Activated T-helper 17 cell treated with anti-CD3 and anti-CD28 coated beads, Interleukin-2, amount 50 U/mL, for 72 hours (primary cell): Measurements from ENCODE around the gene AASS. TPM values are rescaled to one million over a fixed set of nuclear protein-coding genes. Genes with fewer than 3 reads are reported as not detected.

Experiments
- ATAC-seq: fragments of 150-1000 bp; cut with Tn5 transposase; replicated peaks from 2 replicates; pipeline ENCODE4 v1.10.0; 2021; ENCODE audit warnings: mild to moderate bottlenecking, moderate library complexity
- H3K27ac Mint-ChIP-seq: one replicate; pipeline ENCODE4 v1.8.0; 2022; ENCODE audit warnings: mixed read lengths
- H3K27me3 Mint-ChIP-seq: one replicate; pipeline ENCODE4 v1.8.0; 2022; ENCODE audit warnings: mixed read lengths
- H3K36me3 Mint-ChIP-seq: one replicate; pipeline ENCODE4 v1.8.0; 2022; ENCODE audit warnings: low read depth, mild to moderate bottlenecking, mixed read lengths
- H3K4me1 Mint-ChIP-seq: one replicate; pipeline ENCODE4 v1.8.0; 2022; ENCODE audit warnings: mixed read lengths
- H3K4me3 Mint-ChIP-seq: one replicate; pipeline ENCODE4 v1.8.0; 2022; ENCODE audit warnings: mild to moderate bottlenecking, mixed read lengths
- H3K9me3 Mint-ChIP-seq: one replicate; pipeline ENCODE4 v1.8.0; 2022; ENCODE audit warnings: mixed read lengths
- total RNA-seq, 2 donors: library from RNA; stranded (reverse); gene quantifications; one replicate each; pipeline ENCODE4 v1.2.3, GENCODE V29; 2022

The AASS gene
- total RNA-seq, 2 donors from 2014 or later: 2.2 to 4.4 TPM

GRCh38 chr7:122082670-122083069, 61.4 kb downstream of the AASS start:
- no peak overlapping the region for H3K27ac Mint-ChIP-seq
- no peak overlapping the region for H3K4me3 Mint-ChIP-seq
- no peaks in the 10 kb centered on the region for H3K4me1 Mint-ChIP-seq
- no peaks in the 10 kb centered on the region for H3K9me3 Mint-ChIP-seq
- H3K27me3 Mint-ChIP-seq: no peaks in the 10 kb centered on the region
- peaks cover 20% of the 10 kb centered on the region for H3K36me3 Mint-ChIP-seq
- ATAC-seq: no peak

GRCh38 chr7:122082160-122082559, 61.9 kb downstream of the AASS start:
- ATAC-seq: no peak
- no peaks in the 10 kb centered on the region for H3K4me1 Mint-ChIP-seq
- no peaks in the 10 kb centered on the region for H3K9me3 Mint-ChIP-seq
- H3K27me3 Mint-ChIP-seq: no peaks in the 10 kb centered on the region
- H3K4me3 Mint-ChIP-seq: no peak overlapping the region
- H3K36me3 Mint-ChIP-seq: peaks cover 25% of the 10 kb centered on the region
- no peak overlapping the region for H3K27ac Mint-ChIP-seq

- Mint-ChIP-seq H3K36me3 (peaks cover 22% of the 10 kb centered on the region), H3K27ac (no peak overlapping the region)
Measured at GRCh38 chr7:122073635-122074034, 70.4 kb downstream of the AASS start.

GRCh38 chr7:122072924-122073599, 71.0 kb downstream of the AASS start:
- Mint-ChIP-seq H3K9me3 (no peaks in the 10 kb centered on the region), H3K4me3 (no peak overlapping the region), H3K27ac (no peak overlapping the region), H3K4me1 (no peaks in the 10 kb centered on the region), H3K27me3 (no peaks in the 10 kb centered on the region), H3K36me3 (peaks cover 17% of the 10 kb centered on the region)
- no peak for ATAC-seq

More at GRCh38 chr7:122073635-122074034, 70.4 kb downstream of the AASS start:
- no peak overlapping the region for H3K4me3 Mint-ChIP-seq
- no peaks in the 10 kb centered on the region for H3K4me1 Mint-ChIP-seq
- no peaks in the 10 kb centered on the region for H3K27me3 Mint-ChIP-seq
- ATAC-seq: no peak
- no peaks in the 10 kb centered on the region for H3K9me3 Mint-ChIP-seq

DNA sequence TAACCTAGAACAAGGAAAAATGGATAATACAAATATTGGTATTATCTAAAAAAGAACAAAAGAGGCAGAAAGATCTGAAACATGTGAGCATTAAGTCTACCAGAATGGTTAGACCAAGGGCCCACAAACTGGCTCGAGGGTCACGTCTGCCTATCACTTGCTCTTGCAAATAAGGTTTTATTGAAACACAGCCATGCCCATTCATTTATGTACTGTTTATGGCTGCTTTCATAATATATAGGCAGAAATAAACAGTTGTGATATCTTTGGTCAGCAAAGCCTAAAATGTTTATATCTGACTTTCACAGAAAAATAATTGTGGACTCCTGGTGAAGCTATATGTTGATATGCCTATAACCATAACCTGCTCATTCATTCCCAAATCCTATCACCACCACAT, 71.8 kb downstream of the AASS start:
- H3K36me3 Mint-ChIP-seq: peaks cover 9% of the 10 kb centered on the region

GRCh38 chr7:122070834-122071233, 73.2 kb downstream of the AASS start:
- Mint-ChIP-seq H3K36me3 (no peaks in the 10 kb centered on the region), H3K4me1 (no peaks in the 10 kb centered on the region), H3K27me3 (no peaks in the 10 kb centered on the region), H3K4me3 (no peak overlapping the region), H3K9me3 (no peaks in the 10 kb centered on the region), H3K27ac (no peak overlapping the region)
- ATAC-seq: no peak

More for the DNA sequence above, 71.8 kb downstream of the AASS start:
- H3K27me3 Mint-ChIP-seq: no peaks in the 10 kb centered on the region
- no peaks in the 10 kb centered on the region for H3K9me3 Mint-ChIP-seq
- no peaks in the 10 kb centered on the region for H3K4me1 Mint-ChIP-seq
- no peak overlapping the region for H3K4me3 Mint-ChIP-seq
- no peak for ATAC-seq
- H3K27ac Mint-ChIP-seq: no peak overlapping the region

GRCh38 chr7:122070062-122070461, 74.0 kb downstream of the AASS start:
- Mint-ChIP-seq H3K27ac (no peak overlapping the region), H3K36me3 (no peaks in the 10 kb centered on the region), H3K4me1 (no peaks in the 10 kb centered on the region), H3K9me3 (no peaks in the 10 kb centered on the region), H3K4me3 (no peak overlapping the region), H3K27me3 (peaks cover 2% of the 10 kb centered on the region)
- no peak for ATAC-seq

DNA sequence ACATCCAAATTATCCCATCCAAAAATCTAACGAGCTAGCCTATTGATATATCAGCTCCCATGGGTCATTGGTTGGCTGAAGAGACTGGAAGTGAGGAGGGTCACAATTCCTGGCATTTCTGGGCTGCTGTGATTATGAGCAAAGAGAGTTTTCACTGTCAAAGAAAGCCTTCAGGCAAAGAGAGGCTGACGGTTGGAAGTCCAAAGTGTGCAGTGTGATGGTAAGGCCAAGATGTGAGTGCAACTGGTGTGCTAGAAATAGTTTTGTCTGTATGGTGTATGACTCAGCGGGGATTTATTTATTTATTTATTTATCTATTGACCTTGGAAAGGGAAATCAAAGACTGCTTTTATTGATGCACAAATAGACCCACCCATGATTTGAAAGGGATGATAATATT, 75.0 kb downstream of the AASS start:
- Mint-ChIP-seq H3K36me3 (no peaks in the 10 kb centered on the region), H3K4me1 (no peaks in the 10 kb centered on the region), H3K9me3 (no peaks in the 10 kb centered on the region), H3K27me3 (peaks cover 4% of the 10 kb centered on the region), H3K27ac (no peak overlapping the region), H3K4me3 (no peak overlapping the region)
- ATAC-seq: no peak

GRCh38 chr7:122068046-122068445, 76.0 kb downstream of the AASS start:
- Mint-ChIP-seq H3K36me3 (no peaks in the 10 kb centered on the region), H3K9me3 (no peaks in the 10 kb centered on the region), H3K4me1 (no peaks in the 10 kb centered on the region), H3K27me3 (peaks cover 4% of the 10 kb centered on the region), H3K27ac (no peak overlapping the region), H3K4me3 (no peak overlapping the region)
- no peak for ATAC-seq

GRCh38 chr7:122067077-122067476, 77.0 kb downstream of the AASS start:
- no peaks in the 10 kb centered on the region for H3K36me3 Mint-ChIP-seq
- no peak overlapping the region for H3K27ac Mint-ChIP-seq
- H3K9me3 Mint-ChIP-seq: no peaks in the 10 kb centered on the region
- no peak for ATAC-seq
- peaks cover 4% of the 10 kb centered on the region for H3K27me3 Mint-ChIP-seq
- no peaks in the 10 kb centered on the region for H3K4me1 Mint-ChIP-seq
- no peak overlapping the region for H3K4me3 Mint-ChIP-seq

DNA sequence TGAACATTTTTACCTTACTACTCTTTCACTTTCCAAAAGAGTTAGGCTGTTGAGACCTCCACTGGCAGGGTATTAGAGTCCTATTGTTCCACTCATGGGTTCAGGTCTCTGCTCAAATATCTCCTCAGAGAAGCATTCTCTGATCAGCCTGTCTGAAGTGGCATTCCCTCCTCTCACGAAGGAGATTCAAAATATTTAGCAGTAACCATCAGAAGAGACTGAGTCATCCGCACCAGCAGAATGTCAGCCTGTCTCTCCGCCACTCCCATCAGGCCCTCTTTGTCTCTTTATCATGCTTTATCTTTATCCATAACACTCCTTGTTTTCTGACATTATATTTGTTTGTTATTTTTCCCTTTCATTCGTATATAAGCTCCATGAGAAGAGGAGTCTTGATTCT, 79.1 kb downstream of the AASS start:
- Mint-ChIP-seq H3K4me3 (no peak overlapping the region), H3K9me3 (no peaks in the 10 kb centered on the region), H3K27me3 (peaks cover 4% of the 10 kb centered on the region), H3K36me3 (no peaks in the 10 kb centered on the region), H3K27ac (no peak overlapping the region), H3K4me1 (no peaks in the 10 kb centered on the region)
- no peak for ATAC-seq

DNA sequence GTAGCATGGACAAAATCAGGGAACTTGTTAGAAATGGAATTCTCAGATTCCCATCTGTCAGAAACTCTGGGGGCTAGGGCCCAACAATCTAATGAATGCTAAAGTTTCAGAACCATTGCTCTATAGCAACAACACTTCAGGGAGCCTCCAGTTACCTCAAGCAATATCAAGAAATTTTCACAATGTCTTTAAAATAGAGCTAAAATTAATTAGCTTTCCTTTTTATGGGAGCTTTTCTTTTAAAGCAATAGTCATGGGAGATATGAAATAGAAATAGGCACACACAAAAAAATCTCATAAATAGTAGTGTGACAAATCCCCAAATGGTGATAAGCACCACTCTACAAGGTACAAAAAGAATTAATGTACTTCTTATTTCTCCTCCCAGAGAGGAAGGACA, 80.9 kb downstream of the AASS start:
- Mint-ChIP-seq H3K27me3 (peaks cover 4% of the 10 kb centered on the region), H3K9me3 (no peaks in the 10 kb centered on the region)

DNA sequence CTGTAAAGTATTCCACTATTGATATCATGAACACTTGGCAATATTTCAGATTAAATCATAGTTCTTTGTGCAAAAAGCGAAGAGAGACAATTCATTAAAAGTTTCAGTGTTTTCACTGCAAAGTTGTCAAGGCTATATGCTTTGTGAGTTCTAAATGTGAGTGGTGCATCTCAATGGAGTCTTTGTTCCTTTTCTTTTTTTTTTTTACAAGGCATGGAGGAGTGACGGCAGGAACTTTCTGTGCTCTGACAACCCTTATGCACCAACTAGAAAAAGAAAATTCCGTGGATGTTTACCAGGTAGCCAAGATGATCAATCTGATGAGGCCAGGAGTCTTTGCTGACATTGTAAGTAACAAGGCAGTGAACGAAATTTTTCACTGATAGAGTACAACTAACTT, 84.5 kb downstream of the AASS start:
- H3K4me1 Mint-ChIP-seq: no peaks in the 10 kb centered on the region
- H3K9me3 Mint-ChIP-seq: no peaks in the 10 kb centered on the region
- no peak for ATAC-seq
- no peak overlapping the region for H3K27ac Mint-ChIP-seq
- no peaks in the 10 kb centered on the region for H3K36me3 Mint-ChIP-seq
- H3K4me3 Mint-ChIP-seq: no peak overlapping the region
- H3K27me3 Mint-ChIP-seq: no peaks in the 10 kb centered on the region

More for the DNA sequence above, 80.9 kb downstream of the AASS start:
- Mint-ChIP-seq H3K27ac (no peak overlapping the region), H3K4me1 (no peaks in the 10 kb centered on the region), H3K4me3 (no peak overlapping the region), H3K36me3 (no peaks in the 10 kb centered on the region)
- no peak for ATAC-seq

- Mint-ChIP-seq H3K9me3 (no peaks in the 10 kb centered on the region), H3K27me3 (no peaks in the 10 kb centered on the region), H3K27ac (no peak overlapping the region), H3K4me1 (no peaks in the 10 kb centered on the region), H3K4me3 (no peak overlapping the region), H3K36me3 (no peaks in the 10 kb centered on the region)
- no peak for ATAC-seq
Measured at GRCh38 chr7:122056977-122057376, 87.1 kb downstream of the AASS start.

DNA sequence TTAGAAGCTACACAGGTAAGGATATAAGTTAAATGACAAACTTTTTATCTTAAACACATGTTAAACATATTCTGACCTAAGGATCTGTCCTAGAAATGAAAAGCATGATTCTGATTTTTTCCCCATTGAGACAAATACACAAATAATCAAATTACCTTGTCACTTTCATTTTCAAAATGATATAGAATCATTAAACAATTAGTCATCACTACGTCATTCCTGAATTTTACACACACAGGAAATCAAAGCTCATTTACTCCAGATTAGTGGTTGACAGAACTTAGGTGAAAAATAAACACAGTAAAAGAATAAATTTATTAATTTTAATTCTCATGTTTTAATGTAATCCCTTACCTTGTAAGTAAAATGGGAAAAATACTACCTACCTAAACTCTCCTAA, 89.0 kb downstream of the AASS start:
- Mint-ChIP-seq H3K4me1 (no peaks in the 10 kb centered on the region), H3K9me3 (no peaks in the 10 kb centered on the region)
- no peak for ATAC-seq

GRCh38 chr7:122054393-122054792, 89.7 kb downstream of the AASS start:
- Mint-ChIP-seq H3K27ac (no peak overlapping the region), H3K9me3 (no peaks in the 10 kb centered on the region), H3K4me1 (no peaks in the 10 kb centered on the region), H3K27me3 (no peaks in the 10 kb centered on the region), H3K36me3 (no peaks in the 10 kb centered on the region), H3K4me3 (no peak overlapping the region)
- no peak for ATAC-seq

More for the DNA sequence above, 89.0 kb downstream of the AASS start:
- H3K27me3 Mint-ChIP-seq: no peaks in the 10 kb centered on the region
- no peak overlapping the region for H3K27ac Mint-ChIP-seq
- no peaks in the 10 kb centered on the region for H3K36me3 Mint-ChIP-seq
- H3K4me3 Mint-ChIP-seq: no peak overlapping the region
